B cell (primary cell): ENCODE results near the gene DHRS7. TPM values are rescaled to one million over a fixed set of nuclear protein-coding genes. Genes with fewer than 3 reads are reported as not detected.

ENCODE experiments used
- ATAC-seq: fragments of 200-7000 bp; cut with Tn5 transposase; one replicate; pipeline ENCODE4 v1.10.0; 2021; ENCODE audit warnings: low read depth, mild to moderate bottlenecking, moderate number of reproducible peaks, moderate library complexity
- CTCF ChIA-PET: fragments of 350-600 bp; sonication (Branson Sonifier 250); formaldehyde crosslinking; loops from one replicate; lab custom pipeline; 2021; ENCODE audit warnings: antibody characterized with exemption, inconsistent platforms; lab: Charles Lee
- POLR2A ChIA-PET: fragments of 350-600 bp; sonication (Branson Sonifier 250); formaldehyde crosslinking; loops from one replicate; lab custom pipeline; 2021; ENCODE audit warnings: antibody characterized with exemption; lab: Charles Lee
- DNase-seq: peaks from one replicate; pipeline ENCODE4 v3.0.0; 2013
- H2AFZ ChIP-seq: 2 replicates; pipeline ENCODE4 v1.6.1; 2012; ENCODE audit warnings: mild to moderate bottlenecking, low read depth, low read length; ENCODE audit not compliant: insufficient read depth, poor library complexity, severe bottlenecking
- H3K27ac ChIP-seq, 2 donors: 1 replicate in 1 of 2; 2 replicates in 1 of 2; pipeline ENCODE4 v1.5.1; 2012 to 2013; ENCODE audit warnings: low read length in 2 of 2, mild to moderate bottlenecking in 2 of 2, moderate library complexity in 1 of 2
- H3K27me3 ChIP-seq, 4 experiments: fragments of 200-600 bp in 1 of 4; sonication (generic) in 1 of 4; replicated peaks in 1 of 4; 1 replicate in 2 of 4; 2 replicates in 2 of 4; pipeline versions ENCODE4 v1.6.1 to v1.7.0; 2013 to 2016; ENCODE audit warnings: low read length in 3 of 4, mild to moderate bottlenecking in 2 of 4, mixed read lengths in 1 of 4, moderate library complexity in 1 of 4; ENCODE audit not compliant: insufficient read depth in 4 of 4, control insufficient read depth in 3 of 4; ENCODE audit errors: control extremely low read depth in 1 of 4
- H3K36me3 ChIP-seq, 2 experiments: replicated peaks in 1 of 2; 1 replicate in 1 of 2; 2 replicates in 1 of 2; pipeline versions ENCODE4 v1.6.1 to v1.7.1; 2013; ENCODE audit warnings: low read length in 1 of 2; ENCODE audit not compliant: insufficient read depth in 2 of 2, control insufficient read depth in 1 of 2; ENCODE audit errors: control extremely low read depth in 1 of 2, extremely low read depth in 1 of 2
- H3K4me1 ChIP-seq, 2 donors: fragments of 200-600 bp in 1 of 2; sonication (generic) in 1 of 2; 1 replicate in 1 of 2; 2 replicates in 1 of 2; pipeline versions ENCODE4 v1.5.1 to v1.6.1; 2013 to 2017; ENCODE audit warnings: low read length in 2 of 2; ENCODE audit not compliant: control insufficient read depth in 2 of 2, insufficient read depth in 2 of 2
- H3K4me2 ChIP-seq: replicated peaks from 2 replicates; pipeline ENCODE3; 2012; ENCODE audit warnings: mild to moderate bottlenecking, low read depth, low read length; ENCODE audit not compliant: poor library complexity, severe bottlenecking
- H3K4me3 ChIP-seq, 5 experiments: fragments of 200-600 bp in 1 of 5; sonication (generic) in 1 of 5; 1 replicate in 3 of 5; 2 replicates in 2 of 5; pipeline versions ENCODE4 v1.5.1 to v1.7.0; 2011 to 2016; ENCODE audit warnings: low read length in 4 of 5, mild to moderate bottlenecking in 4 of 5, low read depth in 2 of 5, control low read depth in 1 of 5, moderate library complexity in 1 of 5; ENCODE audit not compliant: insufficient read depth in 1 of 5; ENCODE audit errors: control extremely low read depth in 1 of 5, extremely low read depth in 1 of 5
- H3K79me2 ChIP-seq: fragments of 200-600 bp; sonication (generic); one replicate; pipeline ENCODE4 v1.6.0; 2016; ENCODE audit warnings: low read length; ENCODE audit not compliant: control insufficient read depth, insufficient read depth
- H3K9ac ChIP-seq: fragments of 200-600 bp; sonication (generic); 2 replicates; pipeline ENCODE4 v1.6.1; 2017; ENCODE audit warnings: mild to moderate bottlenecking, low read length, moderate library complexity
- H3K9me3 ChIP-seq, 3 donors: one replicate each; pipeline versions ENCODE4 v1.6.1 to v1.7.1; 2013; ENCODE audit warnings: low read length in 2 of 3; ENCODE audit not compliant: control insufficient read depth in 2 of 3, insufficient read depth in 1 of 3; ENCODE audit errors: control extremely low read depth in 1 of 3
- H4K20me1 ChIP-seq: 2 replicates; pipeline ENCODE4 v1.6.0; 2012; ENCODE audit warnings: mild to moderate bottlenecking, low read length; ENCODE audit not compliant: insufficient read depth, control insufficient read depth, poor library complexity, severe bottlenecking
- H3K27ac Mint-ChIP-seq: one replicate; pipeline ENCODE4 v1.8.0; 2021; ENCODE audit warnings: mixed read lengths
- H3K27me3 Mint-ChIP-seq: one replicate; pipeline ENCODE4 v1.8.0; 2021; ENCODE audit warnings: mixed read lengths
- H3K4me1 Mint-ChIP-seq: one replicate; pipeline ENCODE4 v1.8.0; 2021; ENCODE audit warnings: mixed read lengths
- H3K4me3 Mint-ChIP-seq: one replicate; pipeline ENCODE4 v1.8.0; 2021; ENCODE audit warnings: mixed read lengths
- H3K9me3 Mint-ChIP-seq: one replicate; pipeline ENCODE4 v1.8.0; 2022; ENCODE audit warnings: mixed read lengths; ENCODE audit not compliant: insufficient read depth
- EZH2 ChIP-seq: IDR thresholded peaks from 2 replicates; pipeline ENCODE4 v1.6.1; 2012; ENCODE audit warnings: borderline replicate concordance, low read depth, mild to moderate bottlenecking, moderate library complexity, low read length; ENCODE audit not compliant: insufficient read depth, poor library complexity, severe bottlenecking
- WGBS: methylation state at CpG from one replicate; pipeline ENCODE4 v1.1.5; 2013; ENCODE audit warnings: missing lambda C conversion rate; ENCODE audit not compliant: insufficient coverage; 5-methylcytosine and 5-hydroxymethylcytosine counted together
- intact Hi-C: fragments of 100-400 bp; cut with micrococcal nuclease; formaldehyde crosslinking; loops from one replicate; pipeline ENCODE4 v1.10.0; 2022
- polyA plus RNA-seq: library from polyadenylated mRNA; depleted of rRNA; stranded (reverse); fragments of >200 nt; gene quantifications from 2 replicates; pipeline ENCODE4 v1.2.3, GENCODE V29; 2012
- total RNA-seq, 2 donors: library from RNA; stranded (reverse); fragments of 120-200 nt in 1 of 2; gene quantifications; 1 replicate in 1 of 2; 2 replicates in 1 of 2; pipeline versions ENCODE4 v1.2.3 to v1.2.4, GENCODE V29; 2013 to 2022
- TF ChIP-seq, protein P1 (sequence below): fragments of 200-600 bp; IDR thresholded peaks from one replicate; pipeline ENCODE4 v1.8.0; 2022; ENCODE audit warnings: antibody characterized with exemption, mild to moderate bottlenecking

DHRS7 gene
- total and polyA plus RNA-seq, 2 donors (not counting 1 experiment from before 2014, with no cell fraction given) = 25.0 to 47.5 TPM

DNA sequence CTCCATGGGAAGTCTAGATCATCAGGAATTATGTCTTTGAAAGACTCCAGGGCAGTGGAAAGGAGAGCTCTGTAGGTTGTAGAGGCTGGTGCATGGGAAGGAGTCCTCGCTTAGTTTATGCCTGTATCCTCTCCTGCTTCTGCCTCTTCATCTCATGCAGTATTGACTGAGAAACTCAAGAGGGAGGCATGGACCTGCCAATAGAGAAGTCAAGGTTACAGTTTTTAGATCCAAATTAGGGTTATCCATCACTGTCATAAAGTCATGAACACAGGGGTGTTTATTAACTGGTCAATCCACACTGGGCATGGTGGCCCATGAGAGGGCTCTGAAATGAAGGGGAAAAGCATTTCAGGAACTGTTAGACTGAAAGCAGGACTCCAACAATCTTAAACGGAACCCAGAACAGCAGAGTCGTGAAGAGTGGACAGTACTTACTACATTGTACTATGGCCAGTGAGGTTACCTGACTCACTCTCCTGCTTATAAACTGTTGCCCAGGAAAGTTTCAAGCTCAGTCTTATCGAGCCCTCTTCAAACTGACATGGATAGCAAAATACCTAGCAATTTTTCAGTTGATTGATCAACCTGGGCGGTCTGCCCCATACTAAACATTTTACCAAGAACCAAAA, 30.1 kb upstream of the DHRS7 start:
- Histone ChIP-seq H3K4me1 (no peaks in the 10 kb centered on the region), H3K27me3 (peaks cover 0 to 7% (median 2%) of the 10 kb centered on the region in 4 experiments), H3K4me3 (no peak overlapping the region), H3K9me3 (peaks cover 0 to 14% (median 10%) of the 10 kb centered on the region in 3 donors), H3K79me2 (no peaks in the 10 kb centered on the region), H2AFZ (no peak overlapping the region), H4K20me1 (no peaks in the 10 kb centered on the region), H3K36me3 (no peaks in the 10 kb centered on the region), H3K9ac (no peak overlapping the region), H3K4me2 (no peak overlapping the region), H3K27ac (no peak overlapping the region)
- no peaks in the 10 kb centered on the region for H3K4me1 Mint-ChIP-seq
- peaks cover 7% of the 10 kb centered on the region for H3K27me3 Mint-ChIP-seq
- no peak for TF ChIP-seq EZH2
- TF ChIP-seq, protein P1, sequence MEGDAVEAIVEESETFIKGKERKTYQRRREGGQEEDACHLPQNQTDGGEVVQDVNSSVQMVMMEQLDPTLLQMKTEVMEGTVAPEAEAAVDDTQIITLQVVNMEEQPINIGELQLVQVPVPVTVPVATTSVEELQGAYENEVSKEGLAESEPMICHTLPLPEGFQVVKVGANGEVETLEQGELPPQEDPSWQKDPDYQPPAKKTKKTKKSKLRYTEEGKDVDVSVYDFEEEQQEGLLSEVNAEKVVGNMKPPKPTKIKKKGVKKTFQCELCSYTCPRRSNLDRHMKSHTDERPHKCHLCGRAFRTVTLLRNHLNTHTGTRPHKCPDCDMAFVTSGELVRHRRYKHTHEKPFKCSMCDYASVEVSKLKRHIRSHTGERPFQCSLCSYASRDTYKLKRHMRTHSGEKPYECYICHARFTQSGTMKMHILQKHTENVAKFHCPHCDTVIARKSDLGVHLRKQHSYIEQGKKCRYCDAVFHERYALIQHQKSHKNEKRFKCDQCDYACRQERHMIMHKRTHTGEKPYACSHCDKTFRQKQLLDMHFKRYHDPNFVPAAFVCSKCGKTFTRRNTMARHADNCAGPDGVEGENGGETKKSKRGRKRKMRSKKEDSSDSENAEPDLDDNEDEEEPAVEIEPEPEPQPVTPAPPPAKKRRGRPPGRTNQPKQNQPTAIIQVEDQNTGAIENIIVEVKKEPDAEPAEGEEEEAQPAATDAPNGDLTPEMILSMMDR = no peak
- no peak overlapping the region for H3K27ac Mint-ChIP-seq
- ATAC-seq (no peak), DNase-seq (no peak)
- 96% methylated on average over 3 of the region's 5 CpGs for WGBS
- ChIA-PET CTCF (interaction anchor here (0.9 to 1.6 kb wide), 3 partner anchors 11 to 14 kb away, joined by 3 to 8 read pairs (median 3); no protein-coding TSS in a partner anchor), POLR2A (no interaction called here)
- H3K9me3 Mint-ChIP-seq = peaks cover 8% of the 10 kb centered on the region
- no peak overlapping the region for H3K4me3 Mint-ChIP-seq
- intact Hi-C loops = no loop called here
